GM18520 (cell line): ENCODE data around the gene RNF224.

Experiments
- ATAC-seq: cut with Tn5 transposase; IDR thresholded peaks from one replicate; pipeline ENCODE4 v1.9.1; 2021; ENCODE audit not compliant: unreplicated experiment

Gene RNF224

GRCh38 chr9:137226338-137227053, 806 bp upstream of the RNF224 start:
- no peak for ATAC-seq

GRCh38 chr9:137227853-137228505, 677 bp downstream of the RNF224 start:
- no peak for ATAC-seq

- no peak for ATAC-seq
These were observed 1.2 kb downstream of the RNF224 start for GRCh38 chr9:137228506-137228967.

DNA sequence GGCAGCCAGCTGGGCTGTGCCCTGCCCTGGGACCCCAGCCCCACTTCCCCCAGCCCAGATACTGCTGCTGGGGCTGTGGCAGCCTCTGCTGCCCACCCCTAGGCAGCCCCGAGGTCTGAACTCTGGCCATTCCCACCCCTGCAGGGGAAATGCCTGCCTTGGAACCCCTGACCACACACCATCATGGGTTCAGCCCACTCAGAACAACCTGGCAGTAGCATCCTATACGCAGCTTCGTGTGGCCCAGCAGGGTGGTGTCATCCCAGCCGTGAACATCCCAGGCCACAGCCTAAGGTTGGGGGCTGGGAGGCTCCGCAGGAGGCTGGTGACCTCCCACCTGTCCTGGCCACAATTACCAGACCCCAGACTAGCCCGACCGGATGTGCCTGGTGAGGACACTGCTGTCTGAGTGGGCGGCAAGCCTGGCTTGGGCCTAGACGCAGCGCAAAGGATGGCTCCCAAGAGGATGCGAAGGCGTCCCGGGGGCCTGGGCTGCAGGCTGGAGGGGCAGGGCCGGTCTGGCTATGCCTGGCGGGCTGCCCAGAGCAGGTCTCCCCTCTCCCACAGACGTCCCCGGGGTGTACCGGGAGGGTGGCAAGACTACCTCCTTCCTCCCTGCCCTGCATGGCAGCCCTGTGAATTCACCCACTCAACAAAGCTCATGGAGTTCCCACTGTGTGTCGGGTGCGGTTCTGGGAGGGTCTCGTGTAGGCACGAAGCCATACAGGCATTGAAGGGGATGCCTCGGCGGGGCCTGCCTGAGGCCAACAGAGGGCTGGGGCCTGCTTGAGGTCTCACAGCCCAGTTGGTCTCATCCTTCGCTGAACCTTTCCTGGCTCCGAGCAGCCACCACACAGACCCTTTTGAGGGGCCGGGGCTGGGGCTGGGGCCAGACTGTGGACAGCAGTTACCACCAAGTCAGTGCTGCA, 1.9 kb downstream of the RNF224 start:
- no peak for ATAC-seq

DNA sequence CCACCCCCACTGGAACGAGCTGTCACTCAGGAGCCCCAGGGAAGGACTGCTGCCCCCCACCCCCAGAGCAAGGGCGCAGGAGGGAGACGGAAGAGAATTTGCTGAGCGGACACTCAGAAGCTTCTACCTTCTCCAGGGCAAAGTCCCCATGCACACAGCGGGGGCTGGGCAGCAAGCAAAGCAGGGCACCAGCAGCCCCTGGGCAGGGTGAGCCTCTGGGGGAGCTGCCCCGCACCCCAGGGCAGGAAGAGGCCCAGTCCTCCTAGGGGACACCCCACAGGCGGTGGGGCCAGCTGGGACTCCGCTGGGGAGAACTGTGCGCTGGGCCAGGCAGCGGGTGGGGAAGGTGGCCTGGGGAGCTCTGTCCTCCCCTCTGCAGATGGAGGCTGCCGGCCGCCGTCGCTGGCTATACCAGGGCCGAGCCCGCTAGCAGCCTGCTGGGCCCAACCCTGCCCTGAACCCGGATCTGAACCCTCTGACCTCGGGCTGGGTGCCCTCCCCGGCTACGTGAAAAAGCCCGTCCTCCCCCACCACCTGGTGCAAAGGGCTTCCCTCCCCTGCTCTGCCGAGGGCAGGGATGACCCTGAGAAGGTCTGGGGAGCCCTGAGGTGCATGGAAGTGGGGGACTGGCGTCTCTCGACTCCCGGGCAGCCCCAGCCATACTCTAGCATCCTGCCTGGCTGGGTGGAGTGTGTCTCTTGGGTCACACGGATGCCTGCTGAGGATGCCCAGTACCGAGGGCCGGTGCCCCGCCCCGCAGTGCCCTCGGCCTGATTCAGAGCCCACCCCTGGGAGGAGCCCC, 2.8 kb downstream of the RNF224 start:
- no peak for ATAC-seq

GRCh38 chr9:137230705-137231371, 3.5 kb downstream of the RNF224 start, which contains the start of gene SLC34A3:
TSS of gene SLC34A3 (plus strand) at chr9:137230901. CDS start at chr9:137231703, 802 bp downstream.
- no peak for ATAC-seq

- ATAC-seq, result no peak
These were observed 4.2 kb downstream of the RNF224 start for GRCh38 chr9:137231372-137232039.

- no peak for ATAC-seq
These were observed 4.8 kb downstream of the RNF224 start for GRCh38 chr9:137232101-137232500.

- no peak for ATAC-seq
These were observed 5.2 kb downstream of the RNF224 start for GRCh38 chr9:137232510-137232909.

GRCh38 chr9:137233143-137233980, 6.1 kb downstream of the RNF224 start:
- ATAC-seq, result no peak

- ATAC-seq, result no peak
These were observed 6.9 kb downstream of the RNF224 start for GRCh38 chr9:137234055-137234697.

- no peak for ATAC-seq
These were observed 7.6 kb downstream of the RNF224 start for GRCh38 chr9:137234758-137235423.

GRCh38 chr9:137235424-137236237, 8.3 kb downstream of the RNF224 start:
- ATAC-seq, result no peak

DNA sequence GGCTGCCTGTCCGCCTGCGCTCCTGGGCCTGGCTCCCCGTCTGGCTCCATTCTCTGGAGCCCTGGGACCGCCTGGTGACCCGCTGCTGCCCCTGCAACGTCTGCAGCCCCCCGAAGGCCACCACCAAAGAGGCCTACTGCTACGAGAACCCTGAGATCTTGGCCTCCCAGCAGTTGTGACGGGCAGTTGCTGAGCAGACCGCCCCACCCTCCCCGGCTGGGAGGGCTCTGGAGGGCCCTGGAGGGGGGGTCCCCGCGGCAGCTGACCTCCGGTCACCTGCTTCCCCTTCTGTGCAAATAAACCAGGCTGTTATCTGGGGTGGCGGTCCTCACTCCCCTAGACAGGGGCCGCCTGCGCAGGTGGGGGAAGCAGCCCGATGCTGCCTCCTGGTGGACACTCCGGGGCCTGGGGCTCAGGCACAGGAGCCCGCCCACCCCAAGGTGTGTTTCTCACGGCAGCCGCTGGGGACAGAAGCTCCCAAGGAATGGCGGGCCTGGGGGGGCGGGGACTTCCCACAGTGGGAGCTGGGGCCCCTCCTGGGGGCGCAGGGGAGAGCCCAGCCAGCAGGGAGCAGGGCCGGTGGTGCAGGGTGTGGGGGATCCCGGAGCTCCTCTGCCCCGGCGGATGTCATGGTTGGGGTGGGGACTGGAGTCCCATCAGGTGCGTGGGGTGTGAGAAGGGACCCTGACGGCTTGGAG, 9.1 kb downstream of the RNF224 start:
- ATAC-seq, result no peak

GRCh38 chr9:137236936-137237421, 9.7 kb downstream of the RNF224 start:
- no peak for ATAC-seq
